ENCODE data around the gene PRKCSH. TPM values are rescaled to one million over a fixed set of nuclear protein-coding genes. Genes with fewer than 3 reads are reported as not detected.
A peak's percentile ranks its signal among the peaks of the same experiment; 100 is the strongest.

Gene PRKCSH
- total RNA-seq, 1 experiment from 2014 or later, result 164 TPM

DNA sequence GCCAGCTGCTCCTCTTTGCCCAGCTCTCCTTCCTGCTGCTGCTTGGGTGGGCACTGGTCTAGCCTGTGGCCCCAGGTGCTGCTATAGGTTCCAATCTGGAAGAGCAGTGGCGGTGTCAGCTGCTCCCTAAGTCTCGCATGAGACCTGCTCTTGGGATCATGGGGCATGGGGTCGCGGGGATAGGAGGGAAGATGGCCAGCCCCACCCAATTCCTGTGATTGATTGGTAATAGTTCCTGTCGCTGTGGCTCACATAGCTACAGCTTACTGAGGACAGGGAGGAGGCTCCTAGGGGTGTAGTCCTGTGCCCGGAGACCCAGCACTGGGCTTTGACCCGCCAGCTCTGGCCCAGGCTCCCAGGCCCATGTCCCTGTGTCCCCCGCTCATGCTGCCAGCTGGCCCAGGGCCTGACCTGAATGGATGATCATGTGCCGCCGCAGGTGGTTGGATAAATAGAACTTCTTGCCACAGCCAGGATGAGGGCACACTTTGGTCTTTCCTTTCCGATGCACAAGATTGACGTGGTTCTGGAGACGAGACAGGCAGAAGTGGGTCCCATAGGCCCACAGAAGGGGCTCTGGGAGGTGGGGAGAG is 49.9 kb downstream of the PRKCSH start:
- DNase-seq, result no peak
- H3K27me3 ChIP-seq, result no peaks in the 10 kb centered on the region
- H3K27ac ChIP-seq, result no peak overlapping the region

GRCh38 chr19:11486661-11487503 is 51.4 kb downstream of the PRKCSH start:
- Histone ChIP-seq H3K36me3 (no peaks in the 10 kb centered on the region), H3K27me3 (no peaks in the 10 kb centered on the region), H3K9me3 (replicated peaks) (no peaks in the 10 kb centered on the region), H3K4me3 (no peak overlapping the region), H3K27ac (no peak overlapping the region), H3K4me1 (no peaks in the 10 kb centered on the region)
- DNase-seq, result no peak

More for the DNA sequence above, 49.9 kb downstream of the PRKCSH start:
- Histone ChIP-seq H3K9me3 (replicated peaks) (no peaks in the 10 kb centered on the region), H3K4me1 (no peaks in the 10 kb centered on the region), H3K36me3 (no peaks in the 10 kb centered on the region), H3K4me3 (no peak overlapping the region)

- Histone ChIP-seq H3K27ac (no peak overlapping the region), H3K9me3 (replicated peaks) (no peaks in the 10 kb centered on the region), H3K4me1 (no peaks in the 10 kb centered on the region), H3K36me3 (no peaks in the 10 kb centered on the region), H3K27me3 (no peaks in the 10 kb centered on the region), H3K4me3 (no peak overlapping the region)
- no peak for DNase-seq
These were observed 53.9 kb downstream of the PRKCSH start for GRCh38 chr19:11489378-11489777.

GRCh38 chr19:11494634-11495285 is 59.3 kb downstream of the PRKCSH start:
- Histone ChIP-seq H3K4me3 (no peak overlapping the region), H3K4me1 (no peaks in the 10 kb centered on the region), H3K27me3 (no peaks in the 10 kb centered on the region), H3K36me3 (no peaks in the 10 kb centered on the region), H3K27ac (no peak overlapping the region), H3K9me3 (replicated peaks) (no peaks in the 10 kb centered on the region)
- DNase-seq, result no peak

DNA sequence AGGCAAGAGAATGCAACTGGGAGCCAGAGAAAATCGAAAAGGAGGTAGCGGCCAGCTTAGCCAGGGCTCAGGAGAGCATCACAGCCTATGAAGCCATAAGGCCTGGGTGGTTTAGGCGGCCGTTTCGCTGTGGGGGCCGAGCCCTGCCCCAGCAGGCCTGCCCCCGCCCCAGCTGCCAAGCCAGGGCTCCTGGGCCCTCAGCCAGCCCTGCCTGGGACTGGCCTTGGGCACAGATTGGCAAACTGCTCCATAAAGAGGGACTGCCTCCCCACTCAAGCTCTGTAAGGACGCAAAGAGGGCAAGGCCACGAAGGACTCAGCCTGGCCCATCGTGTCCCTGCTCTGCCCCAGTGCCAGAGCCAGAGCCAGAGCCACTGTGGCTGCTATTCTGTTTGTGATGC is 60.0 kb downstream of the PRKCSH start:
- no peak for DNase-seq
- Histone ChIP-seq H3K27ac (no peak overlapping the region), H3K27me3 (no peaks in the 10 kb centered on the region), H3K36me3 (no peaks in the 10 kb centered on the region), H3K9me3 (replicated peaks) (no peaks in the 10 kb centered on the region), H3K4me1 (no peaks in the 10 kb centered on the region), H3K4me3 (no peak overlapping the region)

GRCh38 chr19:11495885-11496284 is 60.5 kb downstream of the PRKCSH start:
- no peak overlapping the region for H3K4me3 ChIP-seq
- no peak overlapping the region for H3K27ac ChIP-seq
- no peak for DNase-seq
- H3K36me3 ChIP-seq, result no peaks in the 10 kb centered on the region
- H3K27me3 ChIP-seq, result no peaks in the 10 kb centered on the region
- no peaks in the 10 kb centered on the region for H3K4me1 ChIP-seq
- H3K9me3 ChIP-seq (replicated peaks), result no peaks in the 10 kb centered on the region

DNA sequence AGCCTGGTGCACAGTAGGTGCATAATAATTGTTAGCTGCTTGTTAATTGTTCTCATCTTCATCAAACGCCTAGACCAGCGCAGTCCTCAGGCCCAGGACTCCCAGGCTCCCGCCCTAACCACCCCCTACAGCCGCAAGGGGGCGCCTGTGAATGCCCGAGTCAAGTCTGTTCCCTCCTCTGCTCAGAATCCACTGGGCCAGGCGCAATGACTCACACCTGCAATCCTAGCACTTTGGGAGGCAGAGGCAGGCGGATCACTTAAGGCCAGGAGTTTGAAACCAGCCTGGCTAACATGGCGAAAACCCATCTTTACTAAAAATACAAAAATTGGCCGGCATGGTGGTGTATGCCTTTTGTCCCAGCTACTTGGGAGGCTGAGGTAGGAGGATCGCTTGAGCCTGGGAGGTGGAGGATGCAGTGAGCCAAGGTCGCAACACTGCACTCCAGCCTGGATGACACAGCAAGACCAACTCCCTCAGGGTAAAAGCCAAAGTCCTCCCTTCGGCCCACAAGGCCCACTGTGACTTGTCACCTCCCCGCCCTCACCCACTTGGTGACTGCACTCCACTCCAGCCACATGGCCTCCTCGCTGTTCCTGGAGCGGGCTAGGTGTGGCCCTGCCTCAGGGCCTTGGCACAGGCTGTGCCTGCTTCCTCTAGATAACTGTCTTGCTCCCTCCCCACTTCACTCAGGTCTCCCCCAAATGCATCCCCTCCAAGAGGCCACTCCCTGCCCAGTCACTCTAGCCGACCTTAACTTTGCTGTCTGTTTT is 61.1 kb downstream of the PRKCSH start:
- Histone ChIP-seq H3K4me1 (no peaks in the 10 kb centered on the region), H3K27ac (no peak overlapping the region), H3K27me3 (no peaks in the 10 kb centered on the region), H3K9me3 (replicated peaks) (no peaks in the 10 kb centered on the region), H3K36me3 (no peaks in the 10 kb centered on the region), H3K4me3 (no peak overlapping the region)
- DNase-seq, result peak; percentile 52 to 64

- Histone ChIP-seq H3K27ac (no peak overlapping the region), H3K9me3 (replicated peaks) (no peaks in the 10 kb centered on the region), H3K4me1 (no peaks in the 10 kb centered on the region), H3K27me3 (no peaks in the 10 kb centered on the region), H3K36me3 (no peaks in the 10 kb centered on the region), H3K4me3 (no peak overlapping the region)
- no peak for DNase-seq
These were observed 63.8 kb downstream of the PRKCSH start for GRCh38 chr19:11499220-11499726.

DNA sequence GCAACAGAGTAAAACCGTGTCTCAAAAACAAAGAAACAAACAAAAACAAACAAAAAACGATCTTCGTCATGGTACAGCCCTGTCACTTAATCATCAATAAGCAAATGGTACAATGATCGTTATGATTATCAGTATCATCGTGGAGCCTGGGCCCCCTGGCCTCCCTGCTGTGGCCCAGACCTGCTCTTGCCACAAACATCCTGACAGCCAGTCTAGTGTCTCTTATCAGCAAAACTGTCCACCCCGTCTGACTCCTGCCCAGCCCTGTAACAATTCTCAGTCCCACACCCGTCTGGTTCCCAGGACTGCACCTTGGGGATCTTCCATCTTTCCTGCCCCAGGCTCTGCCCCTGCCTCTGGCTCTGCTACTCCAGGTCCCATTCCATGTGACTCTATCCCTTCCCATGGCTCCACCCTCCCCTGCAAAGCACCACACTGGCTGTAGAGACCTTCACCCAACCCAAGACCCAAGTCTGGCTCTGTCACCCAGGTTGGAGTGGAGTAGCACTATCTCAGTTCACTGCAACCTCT is 64.5 kb downstream of the PRKCSH start:
- H3K36me3 ChIP-seq, result no peaks in the 10 kb centered on the region
- no peaks in the 10 kb centered on the region for H3K9me3 ChIP-seq (replicated peaks)
- DNase-seq, result no peak
- H3K27ac ChIP-seq, result no peak overlapping the region
- H3K4me1 ChIP-seq, result 0 out of 2 replicates have a peak, but pooled peaks cover 3% of the 10 kb centered on the region
- no peak overlapping the region for H3K4me3 ChIP-seq
- H3K27me3 ChIP-seq, result no peaks in the 10 kb centered on the region

Other genes starting within 250 kb of the PRKCSH start
- gene KANK2, start 238.1 kb upstream of the PRKCSH start, total RNA-seq (2014; rRNA removed; shearing (Covaris generic)), result 86.1 and 98.4 TPM in 2 replicates
- not detected in 2 replicates for gene ANGPTL8, start 196.0 kb upstream of the PRKCSH start, total RNA-seq (2014; rRNA removed; shearing (Covaris generic))
- gene DOCK6, start 173.1 kb upstream of the PRKCSH start, total RNA-seq (2014; rRNA removed; shearing (Covaris generic)), result 15.2 and 18.3 TPM in 2 replicates
- gene TSPAN16, start 139.5 kb upstream of the PRKCSH start, total RNA-seq (2014; rRNA removed; shearing (Covaris generic)), result not detected in 2 replicates
- 0.58 and 0.83 TPM in 2 replicates for gene RAB3D, start 96.0 kb upstream of the PRKCSH start, total RNA-seq (2014; rRNA removed; shearing (Covaris generic))
- gene TMEM205, start 89.4 kb upstream of the PRKCSH start, total RNA-seq (2014; rRNA removed; shearing (Covaris generic)), result 38.8 and 39.5 TPM in 2 replicates
- not detected in 2 replicates for gene CCDC159, start 89.1 kb upstream of the PRKCSH start, total RNA-seq (2014; rRNA removed; shearing (Covaris generic))
- 0.10 and 0.59 TPM in 2 replicates for gene PLPPR2, start 80.2 kb upstream of the PRKCSH start, total RNA-seq (2014; rRNA removed; shearing (Covaris generic))
- gene SWSAP1, start 61.0 kb upstream of the PRKCSH start, total RNA-seq (2014; rRNA removed; shearing (Covaris generic)), result 1.2 and 2.4 TPM in 2 replicates
- gene EPOR, start 51.3 kb upstream of the PRKCSH start, total RNA-seq (2014; rRNA removed; shearing (Covaris generic)), result 8.4 and 9.9 TPM in 2 replicates
- gene RGL3, start 16.3 kb upstream of the PRKCSH start, total RNA-seq (2014; rRNA removed; shearing (Covaris generic)), result not detected in 2 replicates
- 0.18 and 0.22 TPM in 2 replicates for gene ODAD3, start 514 bp upstream of the PRKCSH start, total RNA-seq (2014; rRNA removed; shearing (Covaris generic))
- gene ELAVL3, start 45.4 kb downstream of the PRKCSH start, total RNA-seq (2014; rRNA removed; shearing (Covaris generic)), result not detected in 2 replicates
- 2.8 and 3.5 TPM in 2 replicates for gene ZNF653, start 70.2 kb downstream of the PRKCSH start, total RNA-seq (2014; rRNA removed; shearing (Covaris generic))
- gene ECSIT, start 93.5 kb downstream of the PRKCSH start, total RNA-seq (2014; rRNA removed; shearing (Covaris generic)), result 22.3 and 22.6 TPM in 2 replicates
- gene CNN1, start 103.2 kb downstream of the PRKCSH start, total RNA-seq (2014; rRNA removed; shearing (Covaris generic)), result 1.4 TPM in 2 replicates
- 37.3 and 38.1 TPM in 2 replicates for gene ELOF1, start 123.6 kb downstream of the PRKCSH start, total RNA-seq (2014; rRNA removed; shearing (Covaris generic))
- gene ACP5, start 142.0 kb downstream of the PRKCSH start, total RNA-seq (2014; rRNA removed; shearing (Covaris generic)), result 0.75 and 2.4 TPM in 2 replicates
- 11.8 and 13.4 TPM in 2 replicates for gene ZNF627, start 161.8 kb downstream of the PRKCSH start, total RNA-seq (2014; rRNA removed; shearing (Covaris generic))

Data from SJCRH30 (cell line).